ENCODE measurements around the gene ZBTB16. TPM values are rescaled to one million over a fixed set of nuclear protein-coding genes. Genes with fewer than 3 reads are reported as not detected.

Gene ZBTB16
- total and polyA plus RNA-seq, 2 of the 13 experiments (the other 11 are each of a cell fraction or from before 2014, with no cell fraction given): not detected

DNA sequence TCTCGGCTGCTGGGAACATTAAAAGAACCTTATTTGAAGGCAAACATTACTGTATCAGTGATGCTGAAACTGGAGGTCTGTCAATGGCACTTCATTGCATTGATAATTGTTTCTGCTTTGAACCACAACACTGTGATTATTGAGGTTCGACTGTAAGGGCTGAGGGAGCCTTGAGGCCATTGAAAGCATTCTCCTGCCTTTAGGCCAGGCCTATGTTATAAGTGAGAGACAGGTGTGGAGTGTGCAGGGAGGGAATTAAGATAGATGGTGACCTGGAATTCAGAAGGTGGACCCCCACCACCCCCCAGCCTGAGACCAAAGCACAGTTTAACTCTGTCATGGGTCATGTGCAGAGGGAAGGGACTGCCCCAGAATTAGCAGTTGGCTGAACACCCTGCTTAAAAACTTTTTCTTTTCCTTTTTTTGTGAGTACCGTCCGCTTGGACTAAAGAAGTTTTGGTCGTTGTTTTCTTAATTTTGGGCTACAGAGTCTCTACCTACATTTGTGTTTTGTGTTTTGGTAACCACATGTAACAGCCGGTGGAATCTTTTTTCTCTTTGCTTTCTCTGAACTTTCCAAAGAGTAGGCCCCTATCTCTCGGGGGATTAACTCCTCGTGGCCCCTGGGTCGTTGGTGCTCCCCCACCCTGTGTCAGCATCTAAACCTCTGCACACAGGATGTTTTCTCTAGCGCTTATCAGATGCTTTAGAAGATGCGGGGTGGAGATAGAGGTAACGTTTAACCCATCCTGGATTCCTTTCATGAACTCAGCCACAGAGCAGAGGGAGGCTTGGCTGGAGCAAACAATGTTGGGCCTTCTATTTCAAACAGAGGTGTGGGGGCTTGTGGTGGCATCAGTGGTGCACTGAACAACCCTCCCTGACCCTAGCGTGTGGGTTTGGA, 43.7 kb downstream of the ZBTB16 start (continued):
- TF ChIP-seq SOX13 (IDR thresholded peaks at IDR 0.05): no peak
- TF ChIP-seq SOX13 (CRISPR knock-in tag; conservative IDR thresholded peaks at IDR 0.05 in 1 of 2, IDR thresholded peaks at IDR 0.05 in 1 of 2): peak in 1 of 2 experiments; percentile 43; a peak in 1 of 4 replicates
- TF ChIP-seq ZNF12 (CRISPR knock-in tag; IDR thresholded peaks at IDR 0.05): no peak
- peak; percentile 63; the same call in 1 of the 2 replicates for TF ChIP-seq ZNF7 (CRISPR knock-in tag; IDR thresholded peaks at IDR 0.05)

DNA sequence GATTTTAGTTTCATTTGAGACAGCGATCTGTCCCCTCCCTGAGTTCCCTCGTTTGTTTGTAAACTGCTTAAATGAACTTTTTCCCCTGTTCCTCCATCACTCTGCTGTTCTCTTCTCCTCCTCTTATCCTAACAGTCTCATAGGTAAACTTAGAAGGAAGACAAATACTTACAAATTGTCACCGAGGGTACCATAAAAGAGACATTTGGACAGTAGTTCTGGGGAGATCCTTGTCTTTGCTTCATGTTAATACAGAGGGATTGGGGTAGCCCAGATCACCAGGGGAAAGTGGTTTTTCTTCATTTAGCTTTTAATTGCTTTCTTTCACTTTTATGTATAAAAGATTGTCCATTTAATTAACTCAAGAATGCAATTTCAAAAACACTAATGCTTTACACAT, 46.1 kb downstream of the ZBTB16 start:
- intact Hi-C loops (cut with micrococcal nuclease; ENCODE audit: unreplicated experiment): no loop called here
- no TSS peak for BruUV-seq (replicated peaks)
- no peaks in the 10 kb centered on the region for H3K79me2 ChIP-seq (ENCODE audit: insufficient read depth, low read length)
- H4K20me1 ChIP-seq (ENCODE audit: insufficient read depth, low read length): no peaks in the 10 kb centered on the region
- in situ Hi-C loops (cut with HindIII; ENCODE audit: extremely low pct_ligation_motif_present, low pct_unique_long_range_greater_than_20kb): no loop called here
- H3K4me2 ChIP-seq (ENCODE audit: low read depth, low read length): no peak overlapping the region
- ATAC-seq (no peak), DNase-seq (ENCODE audit: low spot score) (no peak), FAIRE-seq (no peak)
- H3K27ac ChIP-seq (ENCODE audit: extremely low read length, insufficient read depth, low read length): no peak overlapping the region
- WGBS (ENCODE audit: low lambda C conversion rate): 26% methylated on average over 3 of the region's 3 CpGs
- H3K9me3 ChIP-seq (ENCODE audit: low read length): no peaks in the 10 kb centered on the region
- ChIA-PET CTCF (ENCODE audit: low intra/inter-chr PET ratio, low total read pairs) (no interaction called here), POLR2A (no interaction called here)
- H3K36me3 ChIP-seq (replicated peaks in 1 of 2; ENCODE audit: control insufficient read depth in 1 of 2, insufficient read depth in 2 of 2, low read length in 2 of 2): no peaks in the 10 kb centered on the region
- TF ChIP-seq IKZF1 (IDR thresholded peaks at IDR 0.05) (no peak), MAFF (IDR thresholded peaks at IDR 0.05; ENCODE audit: low read depth, low read length) (no peak), ZBTB38 (CRISPR knock-in tag; IDR thresholded peaks at IDR 0.05) (no peak), SMAD9 (CRISPR knock-in tag; IDR thresholded peaks at IDR 0.05) (no peak), ZNF709 (CRISPR knock-in tag; IDR thresholded peaks at IDR 0.05) (no peak), ZFP62 (CRISPR knock-in tag; IDR thresholded peaks at IDR 0.05) (no peak), GZF1 (CRISPR knock-in tag; IDR thresholded peaks at IDR 0.05) (no peak), AKAP8 (CRISPR knock-in tag; IDR thresholded peaks at IDR 0.05) (no peak), ZNF768 (CRISPR knock-in tag; IDR thresholded peaks at IDR 0.05) (no peak), ATF7-NPFF (CRISPR knock-in tag; IDR thresholded peaks at IDR 0.05; ENCODE audit: low read depth) (no peak), ZNF7 (CRISPR knock-in tag; IDR thresholded peaks at IDR 0.05) (no peak), ZNF432 (CRISPR knock-in tag; IDR thresholded peaks at IDR 0.05; ENCODE audit: borderline replicate concordance) (no peak), SP140L (CRISPR knock-in tag; IDR thresholded peaks at IDR 0.05; ENCODE audit: borderline replicate concordance) (no peak)
- no peak overlapping the region for H2AFZ ChIP-seq (ENCODE audit: low read length)
- H3K4me1 ChIP-seq (ENCODE audit: insufficient read depth, low read length): peaks cover 24% of the 10 kb centered on the region
- H3K27me3 ChIP-seq (ENCODE audit: control insufficient read depth in 1 of 2, insufficient read depth in 2 of 2, low read length in 2 of 2): peaks cover 2 to 17% of the 10 kb centered on the region in 2 experiments; a peak in 2 of 5 replicates
- no peak overlapping the region for H3K4me3 ChIP-seq (replicated peaks in 1 of 3; ENCODE audit: insufficient read depth in 1 of 3, low read depth in 2 of 3, low read length in 3 of 3)
- no peak overlapping the region for H3K9ac ChIP-seq (ENCODE audit: insufficient read depth, low read depth, low read length)

All from HepG2 (cell line).